ENCODE measurements around the gene RFX1. TPM values are rescaled to one million over a fixed set of nuclear protein-coding genes. Genes with fewer than 3 reads are reported as not detected.
A peak's percentile ranks its signal among the peaks of the same experiment; 100 is the strongest.
"Not testable (repeated sequence)": the region's sequence is repeated elsewhere in the genome, so short reads cannot be mapped to it uniquely, and the experiment has no call there.

RFX1 gene
- total RNA-seq, 4 donors from 2014 or later, result 6.8 to 13.2 (median 10.1) TPM

- H3K9me3 ChIP-seq; DNase-seq (ENCODE audit: low spot score in 2 of 2): not testable (repeated sequence)
These were observed 36.8 kb upstream of the RFX1 start for GRCh38 chr19:14042659-14043608.

DNA sequence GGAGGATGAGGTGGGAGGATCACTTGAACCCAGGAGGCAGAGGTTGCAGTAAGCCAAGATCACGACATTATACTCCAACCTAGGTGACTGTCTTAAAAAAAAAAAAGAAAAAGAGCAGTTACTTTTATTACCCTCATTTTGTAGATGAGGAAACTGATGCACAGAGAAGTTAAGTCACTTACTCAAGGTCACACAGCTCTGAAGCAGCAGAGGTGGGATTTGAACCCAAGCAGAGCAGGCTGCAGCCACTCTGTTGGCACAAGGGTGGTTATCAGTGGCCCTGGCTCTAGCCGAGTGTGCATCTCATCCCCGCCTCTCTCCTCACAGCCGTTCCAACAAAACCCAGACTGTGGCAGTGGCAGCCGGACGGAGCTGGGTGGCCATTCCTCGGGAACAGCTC, 33.1 kb upstream of the RFX1 start:
- Histone ChIP-seq H3K27ac (no peak overlapping the region), H3K4me3 (no peak overlapping the region), H3K36me3 (peaks cover 3% of the 10 kb centered on the region), H3K9me3 (no peaks in the 10 kb centered on the region), H3K4me1 (peaks cover 5% of the 10 kb centered on the region), H3K27me3 (no peaks in the 10 kb centered on the region)
- WGBS, result 97% methylated on average over 7 of the region's 7 CpGs
- TF ChIP-seq POLR2A (IDR thresholded peaks at IDR 0.05), result no peak
- no peak for DNase-seq (ENCODE audit: low spot score in 2 of 2)

More at GRCh38 chr19:14042659-14043608, 36.8 kb upstream of the RFX1 start:
- peak; percentile 9 to 45 for TF ChIP-seq CTCF (IDR thresholded peaks at IDR 0.05)
- not testable (repeated sequence) for H3K36me3 ChIP-seq, H3K4me1 ChIP-seq, H3K27me3 ChIP-seq, H3K4me3 ChIP-seq, H3K27ac ChIP-seq
- WGBS, result 57% methylated on average over 18 of the region's 19 CpGs

- no peak overlapping the region for H3K27ac ChIP-seq
- no peak overlapping the region for H3K4me3 ChIP-seq
- peaks cover 12% of the 10 kb centered on the region for H3K4me1 ChIP-seq
- H3K36me3 ChIP-seq, result peaks cover 3% of the 10 kb centered on the region
- 65% methylated on average over 7 of the region's 7 CpGs for WGBS
- DNase-seq (ENCODE audit: low spot score in 2 of 2), result no peak
- no peaks in the 10 kb centered on the region for H3K27me3 ChIP-seq
- no peaks in the 10 kb centered on the region for H3K9me3 ChIP-seq
- TF ChIP-seq POLR2A (IDR thresholded peaks at IDR 0.05), result no peak
- no peak for TF ChIP-seq POLR2AphosphoS5 (IDR thresholded peaks at IDR 0.05)
- no peak for TF ChIP-seq CTCF (IDR thresholded peaks at IDR 0.05)
- no peak for TF ChIP-seq EP300 (IDR thresholded peaks at IDR 0.05)
These were observed 29.6 kb upstream of the RFX1 start for GRCh38 chr19:14035706-14036105.

- H3K4me3 ChIP-seq; H3K27me3 ChIP-seq; DNase-seq (ENCODE audit: low spot score in 2 of 2); H3K9me3 ChIP-seq; H3K27ac ChIP-seq; H3K36me3 ChIP-seq: not testable (repeated sequence)
- H3K4me1 ChIP-seq, result peaks cover 12% of the 10 kb centered on the region
- 86% methylated on average over 12 of the region's 12 CpGs for WGBS
These were observed 29.0 kb upstream of the RFX1 start for GRCh38 chr19:14035159-14035558.

GRCh38 chr19:14033946-14034345, 27.8 kb upstream of the RFX1 start:
- 93% methylated on average over 2 of the region's 2 CpGs for WGBS
- TF ChIP-seq CTCF (IDR thresholded peaks at IDR 0.05) (no peak), POLR2AphosphoS5 (IDR thresholded peaks at IDR 0.05) (no peak), POLR2A (IDR thresholded peaks at IDR 0.05) (no peak), EP300 (IDR thresholded peaks at IDR 0.05) (no peak)

DNA sequence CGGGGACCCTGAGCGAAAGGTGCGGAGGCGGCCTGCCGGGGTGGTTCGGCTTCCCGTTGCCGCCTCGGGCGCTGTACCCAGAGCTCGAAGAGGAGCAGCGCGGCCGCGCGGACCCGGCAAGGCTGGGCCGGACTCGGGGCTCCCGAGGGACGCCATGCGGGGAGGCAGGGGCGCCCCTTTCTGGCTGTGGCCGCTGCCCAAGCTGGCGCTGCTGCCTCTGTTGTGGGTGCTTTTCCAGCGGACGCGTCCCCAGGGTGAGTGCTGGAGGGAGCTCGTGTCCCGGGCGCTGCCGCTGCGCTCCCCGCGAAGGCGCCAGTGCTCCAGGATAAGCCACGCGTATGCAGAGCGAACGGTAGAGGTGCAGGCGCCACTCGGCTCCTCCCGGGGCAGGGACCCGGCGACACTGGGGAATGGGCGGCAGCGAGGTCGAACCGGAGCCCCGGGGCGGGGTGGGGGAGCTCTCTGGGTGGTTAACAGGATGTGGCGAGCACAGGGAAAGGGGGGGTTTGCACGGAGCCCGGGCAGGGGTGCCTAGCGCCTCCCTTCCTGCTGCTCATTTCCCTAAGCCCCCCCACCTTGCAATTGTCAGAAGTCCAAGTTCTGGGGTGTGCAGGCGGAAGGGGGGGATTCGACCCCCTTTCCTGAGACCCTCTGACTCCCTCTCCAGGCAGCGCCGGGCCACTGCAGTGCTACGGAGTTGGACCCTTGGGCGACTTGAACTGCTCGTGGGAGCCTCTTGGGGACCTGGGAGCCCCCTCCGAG, 25.8 kb upstream of the RFX1 start, which contains the start of gene IL27RA:
IL27RA (plus strand) TSS at position 44 of the 762 bp plus-strand sequence; CDS start at position 155, 111 bp downstream.
- Histone ChIP-seq H3K27me3 (no peaks in the 10 kb centered on the region), H3K27ac (peak within 1 kb of the TSS; percentile 61), H3K9me3 (no peaks in the 10 kb centered on the region), H3K4me3 (peak within 1 kb of the TSS; percentile 72), H3K4me1 (peaks cover 12% of the 10 kb centered on the region), H3K36me3 (no peaks in the 10 kb centered on the region)
- no peak for TF ChIP-seq EP300 (IDR thresholded peaks at IDR 0.05)
- TF ChIP-seq CTCF (IDR thresholded peaks at IDR 0.05), result peak; percentile 10 to 41
- no peak for DNase-seq (ENCODE audit: low spot score in 2 of 2)
- no CpG with 5 or more reads among the region's 63 CpGs for WGBS

More at GRCh38 chr19:14033946-14034345, 27.8 kb upstream of the RFX1 start:
- H3K27ac ChIP-seq, result no peak overlapping the region
- H3K9me3 ChIP-seq, result no peaks in the 10 kb centered on the region
- H3K4me1 ChIP-seq, result peaks cover 12% of the 10 kb centered on the region
- no peak overlapping the region for H3K4me3 ChIP-seq
- no peaks in the 10 kb centered on the region for H3K36me3 ChIP-seq
- H3K27me3 ChIP-seq, result no peaks in the 10 kb centered on the region
- no peak for DNase-seq (ENCODE audit: low spot score in 2 of 2)

All from suprapubic skin (tissue), 4 donors.